ENCODE measurements around the gene CRK. TPM values are rescaled to one million over a fixed set of nuclear protein-coding genes. Genes with fewer than 3 reads are reported as not detected.

The CRK gene
- 75.9 to 85.1 TPM (median 79.6 TPM) in 5 replicates for total RNA-seq (2022; extraction: Qiagen RNA extraction; ENCODE audit: low read depth)

DNA sequence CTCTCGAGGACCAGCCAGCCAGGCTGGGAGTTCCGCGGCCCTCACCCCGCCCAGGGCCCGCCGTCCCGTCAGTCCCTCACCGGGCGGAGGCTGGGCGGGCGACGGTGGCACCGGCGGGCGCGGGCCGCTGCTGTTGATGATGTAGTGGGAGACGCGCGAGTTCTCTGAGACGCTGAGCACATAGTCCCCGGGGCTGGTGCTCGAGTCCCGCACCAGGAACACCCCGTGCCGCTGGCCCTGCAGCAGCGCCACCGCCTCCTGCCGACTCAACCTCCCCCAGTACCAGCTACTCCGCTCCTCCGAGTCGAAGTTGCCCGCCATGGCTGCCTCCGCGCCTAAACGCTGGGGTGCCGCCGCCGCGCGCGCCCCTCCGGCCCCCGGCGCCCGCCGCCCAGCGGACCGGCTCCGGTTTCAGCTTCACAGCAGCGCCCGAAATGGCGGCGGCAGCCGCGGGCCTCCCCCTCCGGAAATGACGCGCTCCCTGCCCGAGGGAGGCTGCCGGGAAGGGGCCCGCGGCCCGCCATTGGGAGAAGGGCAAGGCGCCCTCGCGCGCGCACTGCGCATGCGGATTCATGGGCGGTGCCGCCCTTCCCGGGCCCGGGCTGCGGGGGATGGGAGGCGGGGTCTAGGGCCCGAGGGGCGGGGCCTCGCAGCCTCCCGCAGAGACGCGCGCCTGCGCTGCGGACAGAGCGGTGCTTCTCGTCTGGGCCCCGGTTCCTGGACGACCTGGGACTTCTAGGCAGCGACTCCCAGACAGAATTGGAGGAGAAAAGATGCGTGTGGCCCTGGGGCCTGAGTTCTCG is at the start of gene CRK:
Gene CRK (minus strand): TSS at position 436 of the 803 bp plus-strand sequence. CDS start 115 bp downstream, at position 321.

DNA sequence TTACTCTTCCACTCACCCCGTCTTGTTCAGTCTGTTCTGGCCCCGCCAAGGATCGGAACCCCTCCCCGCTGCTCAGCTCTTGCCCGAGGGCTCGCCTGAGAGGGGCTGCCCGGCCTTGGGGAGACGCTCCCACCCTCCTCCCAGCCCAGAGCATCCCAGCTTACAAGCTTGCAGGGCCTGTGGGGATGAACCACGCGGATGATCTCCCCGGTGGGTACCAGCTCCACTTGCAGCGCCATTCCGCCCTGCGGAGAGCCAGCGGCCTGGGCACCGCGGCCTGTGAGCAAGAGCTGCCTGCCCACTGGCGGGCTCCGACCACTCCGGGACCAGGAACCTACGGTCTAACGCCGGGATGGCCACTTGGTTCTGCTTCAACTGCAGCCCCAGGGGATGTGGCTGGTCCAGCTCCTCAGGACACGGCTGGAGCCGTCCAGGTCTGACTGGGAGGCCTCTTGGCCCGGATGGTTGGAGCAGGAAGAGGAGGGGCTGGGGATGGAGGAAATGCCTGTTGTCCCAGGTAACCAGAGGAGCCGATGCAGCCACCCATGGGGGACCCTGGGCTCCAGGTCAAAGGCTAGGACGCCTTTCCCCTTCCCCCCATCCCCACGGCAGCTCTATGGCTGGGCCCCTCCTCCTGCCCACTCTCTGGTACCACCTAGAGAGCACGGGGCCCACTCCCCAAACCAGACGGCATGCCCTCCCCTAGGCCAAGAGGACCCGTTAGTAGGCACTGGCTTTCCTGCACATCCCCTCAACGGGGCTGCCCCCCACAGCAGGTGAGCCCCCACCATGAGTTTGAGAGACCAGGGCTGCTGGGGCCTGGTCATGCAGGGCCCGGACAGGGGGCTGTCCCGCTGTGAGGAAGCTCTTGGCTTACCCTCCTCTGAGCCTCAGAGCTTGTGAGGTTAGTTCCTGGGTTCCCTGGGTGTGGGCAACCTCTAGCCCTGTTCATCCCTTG is 36.5 kb upstream of the CRK start, which contains the start of gene MYO1C:
Gene MYO1C (minus strand): TSS at position 438 of the 958 bp plus-strand sequence. CDS start 199 bp downstream, at position 239.

DNA sequence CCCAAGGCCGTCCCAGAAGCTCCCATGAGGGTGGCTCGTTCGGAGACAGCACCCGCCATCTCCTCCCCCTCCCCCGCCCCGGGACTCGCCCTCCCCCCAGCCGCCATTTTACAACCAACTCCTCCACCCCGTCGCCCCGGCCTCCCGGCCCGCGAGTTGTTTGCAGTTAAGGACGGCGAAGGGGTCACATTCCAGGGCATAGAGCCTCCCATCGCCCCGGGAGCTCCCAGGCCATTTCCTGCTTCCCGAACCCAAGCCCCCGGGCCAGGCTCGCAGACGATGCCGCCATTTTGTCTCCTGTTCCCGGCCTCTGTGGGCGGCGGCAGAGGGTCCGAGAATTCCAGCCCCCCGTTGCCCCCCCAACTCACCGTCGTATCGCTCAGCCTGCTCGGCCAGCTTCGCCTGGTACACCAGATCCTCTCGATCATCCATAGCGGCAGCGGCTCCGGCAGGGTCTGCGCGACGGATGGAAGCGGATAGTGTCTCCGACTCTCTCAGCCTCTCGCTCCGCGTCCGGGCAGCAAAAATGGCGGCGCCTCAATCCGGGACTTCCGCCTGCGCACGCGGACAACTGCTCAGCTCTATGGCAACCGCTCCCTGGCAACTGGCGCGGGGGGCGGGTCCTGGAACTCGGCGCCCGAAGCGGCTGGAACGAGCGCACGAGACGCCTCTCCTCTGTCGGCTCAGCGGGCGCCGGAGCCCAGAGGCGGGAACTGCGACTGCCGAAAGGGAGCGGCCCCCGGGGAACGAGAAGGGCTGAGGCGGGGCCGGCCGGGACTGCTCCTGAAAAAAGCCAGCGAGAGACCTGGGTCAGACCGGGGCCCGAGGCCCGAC is 56.1 kb downstream of the CRK start, which contains the start of gene YWHAE:
Gene YWHAE (minus strand): TSS at position 544 of the 834 bp plus-strand sequence. CDS start 112 bp downstream, at position 432.

Other genes with a start within 250 kb of the CRK start
- not detected in 5 replicates for gene BHLHA9, start 185.8 kb downstream of the CRK start, total RNA-seq (2022; extraction: Qiagen RNA extraction; ENCODE audit: low read depth)
- gene TRARG1, start 176.6 kb downstream of the CRK start, total RNA-seq (2022; extraction: Qiagen RNA extraction; ENCODE audit: low read depth): not detected in 5 replicates
- gene YWHAE, start 56.0 kb downstream of the CRK start, total RNA-seq (2022; extraction: Qiagen RNA extraction; ENCODE audit: low read depth): 519 to 1,221 TPM (median 591 TPM) in 5 replicates
- 112 to 136 TPM (median 131 TPM) in 5 replicates for gene MYO1C, start 36.5 kb upstream of the CRK start, total RNA-seq (2022; extraction: Qiagen RNA extraction; ENCODE audit: low read depth)
- 20.5 to 26.0 TPM (median 25.4 TPM) in 5 replicates for gene INPP5K, start 60.4 kb upstream of the CRK start, total RNA-seq (2022; extraction: Qiagen RNA extraction; ENCODE audit: low read depth)
- gene PITPNA, start 106.6 kb upstream of the CRK start, total RNA-seq (2022; extraction: Qiagen RNA extraction; ENCODE audit: low read depth): 61.0 to 66.7 TPM (median 61.2 TPM) in 5 replicates
- gene SLC43A2, start 172.6 kb upstream of the CRK start, total RNA-seq (2022; extraction: Qiagen RNA extraction; ENCODE audit: low read depth): 5.5 to 8.5 TPM (median 6.5 TPM) in 5 replicates
- 0.24 to 0.38 TPM (median 0.31 TPM) in 5 replicates for gene SCARF1, start 189.5 kb upstream of the CRK start, total RNA-seq (2022; extraction: Qiagen RNA extraction; ENCODE audit: low read depth)
- gene RILP, start 193.6 kb upstream of the CRK start, total RNA-seq (2022; extraction: Qiagen RNA extraction; ENCODE audit: low read depth): 12.8 to 19.6 TPM (median 18.5 TPM) in 5 replicates
- gene PRPF8, start 228.6 kb upstream of the CRK start, total RNA-seq (2022; extraction: Qiagen RNA extraction; ENCODE audit: low read depth): 270 to 291 TPM (median 278 TPM) in 5 replicates